ENCODE data around the gene CNTNAP1.

Gene CNTNAP1

GRCh38 chr17:42687707-42688320, 5.5 kb downstream of the CNTNAP1 start:
- Histone ChIP-seq H3K79me2 (ENCODE audit: insufficient read depth, low read length) (no peaks in the 10 kb centered on the region), H3F3A (ENCODE audit: insufficient read depth, low read length) (no peaks in the 10 kb centered on the region), H3K9ac (ENCODE audit: low read length) (no peak overlapping the region), H3K4me3 (ENCODE audit: low read depth, low read length, poor library complexity, severe bottlenecking) (no peak overlapping the region), H3K27ac (ENCODE audit: low read depth, low read length, poor library complexity, severe bottlenecking) (no peak overlapping the region), H3K9me2 (ENCODE audit: low read depth, low read length) (no peaks in the 10 kb centered on the region), H4K20me1 (ENCODE audit: insufficient read depth, low read length) (no peaks in the 10 kb centered on the region), H3K4me2 (ENCODE audit: low read length) (no peak overlapping the region), H3K27me3 (ENCODE audit: insufficient read depth, low read length) (no peaks in the 10 kb centered on the region), H2AFZ (ENCODE audit: low read length) (no peak overlapping the region), H3K4me1 (ENCODE audit: insufficient read depth, low read length, severe bottlenecking) (no peaks in the 10 kb centered on the region), H3K9me3 (ENCODE audit: low read length) (no peaks in the 10 kb centered on the region), H3K36me3 (ENCODE audit: insufficient read depth, low read length) (no peaks in the 10 kb centered on the region)
- no peak for TF ChIP-seq EZH2 (IDR thresholded peaks at IDR 0.05; ENCODE audit: borderline replicate concordance, low read length)
- no peak for TF ChIP-seq CTCF (IDR thresholded peaks at IDR 0.05; ENCODE audit: low read length)

GRCh38 chr17:42690596-42690995, 8.3 kb downstream of the CNTNAP1 start:
- H3K9ac ChIP-seq (ENCODE audit: low read length): no peak overlapping the region
- H3K36me3 ChIP-seq (ENCODE audit: insufficient read depth, low read length): no peaks in the 10 kb centered on the region
- no peaks in the 10 kb centered on the region for H3K9me2 ChIP-seq (ENCODE audit: low read depth, low read length)
- no peaks in the 10 kb centered on the region for H4K20me1 ChIP-seq (ENCODE audit: insufficient read depth, low read length)
- H3K4me2 ChIP-seq (ENCODE audit: low read length): no peak overlapping the region
- no peak for TF ChIP-seq CTCF (IDR thresholded peaks at IDR 0.05; ENCODE audit: low read length)
- no peak for TF ChIP-seq EZH2 (IDR thresholded peaks at IDR 0.05; ENCODE audit: borderline replicate concordance, low read length)
- H3K27ac ChIP-seq (ENCODE audit: low read depth, low read length, poor library complexity, severe bottlenecking): no peak overlapping the region
- no peaks in the 10 kb centered on the region for H3K79me2 ChIP-seq (ENCODE audit: insufficient read depth, low read length)
- H3K4me3 ChIP-seq (ENCODE audit: low read depth, low read length, poor library complexity, severe bottlenecking): no peak overlapping the region
- H3K9me3 ChIP-seq (ENCODE audit: low read length): no peaks in the 10 kb centered on the region
- H3F3A ChIP-seq (ENCODE audit: insufficient read depth, low read length): no peaks in the 10 kb centered on the region
- no peaks in the 10 kb centered on the region for H3K27me3 ChIP-seq (ENCODE audit: insufficient read depth, low read length)
- no peaks in the 10 kb centered on the region for H3K4me1 ChIP-seq (ENCODE audit: insufficient read depth, low read length, severe bottlenecking)
- no peak overlapping the region for H2AFZ ChIP-seq (ENCODE audit: low read length)

- H3K9me3 ChIP-seq (ENCODE audit: low read length): no peaks in the 10 kb centered on the region
- H3K36me3 ChIP-seq (ENCODE audit: insufficient read depth, low read length): no peaks in the 10 kb centered on the region
- no peak overlapping the region for H3K4me2 ChIP-seq (ENCODE audit: low read length)
- no peak overlapping the region for H2AFZ ChIP-seq (ENCODE audit: low read length)
- H3K4me3 ChIP-seq (ENCODE audit: low read depth, low read length, poor library complexity, severe bottlenecking): no peak overlapping the region
- H3K9me2 ChIP-seq (ENCODE audit: low read depth, low read length): no peaks in the 10 kb centered on the region
- H3K79me2 ChIP-seq (ENCODE audit: insufficient read depth, low read length): no peaks in the 10 kb centered on the region
- no peaks in the 10 kb centered on the region for H3K4me1 ChIP-seq (ENCODE audit: insufficient read depth, low read length, severe bottlenecking)
- no peaks in the 10 kb centered on the region for H3K27me3 ChIP-seq (ENCODE audit: insufficient read depth, low read length)
- no peak overlapping the region for H3K27ac ChIP-seq (ENCODE audit: low read depth, low read length, poor library complexity, severe bottlenecking)
- H3F3A ChIP-seq (ENCODE audit: insufficient read depth, low read length): no peaks in the 10 kb centered on the region
- H3K9ac ChIP-seq (ENCODE audit: low read length): no peak overlapping the region
- TF ChIP-seq EZH2 (IDR thresholded peaks at IDR 0.05; ENCODE audit: borderline replicate concordance, low read length) (no peak), CTCF (IDR thresholded peaks at IDR 0.05; ENCODE audit: low read length) (no peak)
- H4K20me1 ChIP-seq (ENCODE audit: insufficient read depth, low read length): no peaks in the 10 kb centered on the region
Observed at GRCh38 chr17:42691021-42691545, 8.8 kb downstream of the CNTNAP1 start.
